Mesothelial cell of epicardium (in vitro differentiated cells): ENCODE measurements around the gene ZNF74. TPM values are rescaled to one million over a fixed set of nuclear protein-coding genes. Genes with fewer than 3 reads are reported as not detected.

Source experiments
- DNase-seq, 2 experiments: peaks; one replicate each; pipeline ENCODE4 v3.0.0; 2021; ENCODE audit warnings: low spot score in 2 of 2; ENCODE audit not compliant: unreplicated experiment in 2 of 2
- H3K27ac Mint-ChIP-seq: 2 replicates; pipeline ENCODE4 v1.8.0; 2021; ENCODE audit warnings: mixed read lengths
- H3K27me3 Mint-ChIP-seq: 2 replicates; pipeline ENCODE4 v1.8.0; 2021; ENCODE audit warnings: low read depth, mixed read lengths
- H3K36me3 Mint-ChIP-seq: 2 replicates; pipeline ENCODE4 v1.8.0; 2021; ENCODE audit warnings: mixed read lengths
- H3K4me1 Mint-ChIP-seq: 2 replicates; pipeline ENCODE4 v1.8.0; 2021; ENCODE audit warnings: mixed read lengths
- H3K4me3 Mint-ChIP-seq: 2 replicates; pipeline ENCODE4 v1.8.0; 2021; ENCODE audit warnings: mild to moderate bottlenecking, moderate library complexity, mixed read lengths
- H3K9me3 Mint-ChIP-seq: 2 replicates; pipeline ENCODE4 v1.8.0; 2021; ENCODE audit warnings: mixed read lengths
- total RNA-seq: library from RNA; stranded (reverse); gene quantifications from 3 replicates; pipeline ENCODE4 v1.2.1, GENCODE V29; 2021
- TF ChIP-seq, protein P1 (sequence below): fragments of 200-600 bp; sonication (generic); IDR thresholded peaks from one replicate; pipeline ENCODE4 v1.5.0; 2021; ENCODE audit warnings: antibody characterized with exemption; ENCODE audit not compliant: unreplicated experiment

The ZNF74 gene
- total RNA-seq, 1 donor from 2014 or later = 38.3 TPM

DNA sequence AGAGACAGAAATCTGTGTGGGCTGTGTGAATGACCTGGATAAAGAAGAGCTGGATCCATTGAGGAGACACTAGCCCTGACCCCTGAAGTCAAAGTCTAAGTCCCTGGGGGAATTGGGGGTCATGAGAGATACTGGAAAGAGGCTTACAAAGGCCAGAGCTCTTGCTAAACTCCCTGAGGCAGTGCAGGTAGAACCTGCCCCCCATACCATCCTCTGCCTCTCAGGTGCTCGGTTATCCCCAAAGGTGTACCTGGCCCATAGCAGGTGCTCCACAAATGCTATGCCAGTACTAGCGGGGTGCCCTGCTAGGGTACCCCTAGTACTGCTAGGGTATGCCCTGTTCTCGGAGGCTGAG lies 62.7 kb downstream of the ZNF74 start:
- no peaks in the 10 kb centered on the region for H3K27me3 Mint-ChIP-seq
- H3K27ac Mint-ChIP-seq = peak overlapping the region; percentile 86
- peaks cover 30% of the 10 kb centered on the region for H3K36me3 Mint-ChIP-seq
- H3K9me3 Mint-ChIP-seq = no peaks in the 10 kb centered on the region
- peaks cover 9% of the 10 kb centered on the region for H3K4me1 Mint-ChIP-seq
- TF ChIP-seq, protein P1, sequence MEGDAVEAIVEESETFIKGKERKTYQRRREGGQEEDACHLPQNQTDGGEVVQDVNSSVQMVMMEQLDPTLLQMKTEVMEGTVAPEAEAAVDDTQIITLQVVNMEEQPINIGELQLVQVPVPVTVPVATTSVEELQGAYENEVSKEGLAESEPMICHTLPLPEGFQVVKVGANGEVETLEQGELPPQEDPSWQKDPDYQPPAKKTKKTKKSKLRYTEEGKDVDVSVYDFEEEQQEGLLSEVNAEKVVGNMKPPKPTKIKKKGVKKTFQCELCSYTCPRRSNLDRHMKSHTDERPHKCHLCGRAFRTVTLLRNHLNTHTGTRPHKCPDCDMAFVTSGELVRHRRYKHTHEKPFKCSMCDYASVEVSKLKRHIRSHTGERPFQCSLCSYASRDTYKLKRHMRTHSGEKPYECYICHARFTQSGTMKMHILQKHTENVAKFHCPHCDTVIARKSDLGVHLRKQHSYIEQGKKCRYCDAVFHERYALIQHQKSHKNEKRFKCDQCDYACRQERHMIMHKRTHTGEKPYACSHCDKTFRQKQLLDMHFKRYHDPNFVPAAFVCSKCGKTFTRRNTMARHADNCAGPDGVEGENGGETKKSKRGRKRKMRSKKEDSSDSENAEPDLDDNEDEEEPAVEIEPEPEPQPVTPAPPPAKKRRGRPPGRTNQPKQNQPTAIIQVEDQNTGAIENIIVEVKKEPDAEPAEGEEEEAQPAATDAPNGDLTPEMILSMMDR = no peak
- H3K4me3 Mint-ChIP-seq = no peak overlapping the region
- DNase-seq = no peak

DNA sequence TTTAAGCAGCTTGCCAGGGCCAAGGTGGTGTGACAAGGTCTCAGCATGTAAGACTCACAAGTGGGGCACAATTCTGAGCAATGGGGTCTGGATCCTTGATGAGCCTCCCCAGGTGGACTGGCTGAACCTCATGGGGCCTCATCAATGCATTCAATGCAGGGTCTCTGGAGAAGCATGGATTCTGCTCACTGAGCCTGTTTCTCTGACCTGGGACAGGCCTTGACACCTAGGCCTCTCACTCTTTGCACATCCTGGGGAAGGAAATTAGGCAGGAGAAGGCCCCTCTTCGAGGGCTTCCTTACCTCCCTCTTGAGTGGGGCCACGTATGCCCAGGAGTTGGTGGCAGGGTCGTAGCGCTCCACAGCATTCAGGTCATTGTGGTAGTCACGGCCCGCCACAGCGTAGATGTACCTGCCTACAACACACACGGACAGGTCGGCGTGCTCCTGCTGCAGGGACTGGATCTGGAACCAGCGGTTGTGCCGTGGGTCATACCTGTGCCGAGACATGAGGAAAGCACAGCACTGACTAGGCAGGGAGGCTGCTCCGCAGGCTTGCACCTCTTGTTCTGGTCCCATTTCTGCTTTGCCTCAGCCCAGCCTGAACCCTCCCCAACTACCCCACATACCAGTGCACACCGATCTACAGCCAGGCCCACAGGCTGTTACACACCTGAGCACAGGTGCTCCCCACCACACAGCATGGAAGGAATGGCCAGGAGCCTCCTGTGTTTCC lies 63.7 kb downstream of the ZNF74 start:
- no peak for DNase-seq
- H3K36me3 Mint-ChIP-seq = peaks cover 25% of the 10 kb centered on the region
- no peaks in the 10 kb centered on the region for H3K27me3 Mint-ChIP-seq
- TF ChIP-seq, protein P1 = no peak
- no peak overlapping the region for H3K4me3 Mint-ChIP-seq
- H3K27ac Mint-ChIP-seq = no peak overlapping the region
- H3K9me3 Mint-ChIP-seq = no peaks in the 10 kb centered on the region
- H3K4me1 Mint-ChIP-seq = peaks cover 9% of the 10 kb centered on the region

Other genes starting within 250 kb of the ZNF74 start
- not detected in 3 replicates for gene CCDC188, start 243.1 kb upstream of the ZNF74 start, total RNA-seq
- gene RTN4R, start 125.8 kb upstream of the ZNF74 start, total RNA-seq = 8.9 to 10.0 TPM (median 9.5 TPM) in 3 replicates
- gene DGCR6L, start 74.1 kb upstream of the ZNF74 start, total RNA-seq = 38.7 to 40.1 TPM (median 38.7 TPM) in 3 replicates
- 45.7 to 47.2 TPM (median 46.8 TPM) in 3 replicates for gene SCARF2, start 43.7 kb downstream of the ZNF74 start, total RNA-seq
- 58.4 to 60.3 TPM (median 59.9 TPM) in 3 replicates for gene KLHL22, start 101.6 kb downstream of the ZNF74 start, total RNA-seq
- gene MED15, start 113.5 kb downstream of the ZNF74 start, total RNA-seq = 129 to 135 TPM (median 129 TPM) in 3 replicates